HCT116 (cell line): ENCODE results near the gene ERC1. TPM values are rescaled to one million over a fixed set of nuclear protein-coding genes. Genes with fewer than 3 reads are reported as not detected.

ENCODE experiments used
- ATAC-seq: fragments of 200-7000 bp; cut with Tn5 transposase; 2 replicates; pipeline ENCODE4 v1.9.1; 2020; ENCODE audit warnings: mild to moderate bottlenecking, moderate library complexity
- BruUV-seq: library from RNA; stranded (reverse); fragments of 400-500 nt; replicated peaks from 2 replicates; lab custom pipeline; 2021; lab: Mats Ljungman, UMichigan
- CTCF ChIA-PET: fragments of 300-600 bp; sonication (Branson Sonifier 250); formaldehyde crosslinking; loops from one replicate; lab custom pipeline; 2021; ENCODE audit warnings: antibody characterized with exemption; lab: Charles Lee
- POLR2A ChIA-PET: fragments of 300-600, 350-600 bp; sonication (Branson Sonifier 250); formaldehyde crosslinking; loops from one replicate; lab custom pipeline; 2021; ENCODE audit warnings: antibody characterized with exemption; lab: Charles Lee
- RAD21 ChIA-PET, 2 experiments: fragments of 300-600 bp; sonication (Branson Sonifier 250); formaldehyde crosslinking; loops; one replicate each; lab custom pipeline; 2023; ENCODE audit warnings: low total read pairs in 2 of 2; ENCODE audit not compliant: uncharacterized antibody in 2 of 2, unreplicated experiment in 2 of 2, low non-redundant PET in 1 of 2; lab: Charles Lee
- DNase-seq: peaks from one replicate; pipeline ENCODE4 v3.0.0-alpha.2; 2010; ENCODE audit warnings: low read depth, low spot score
- H2AFZ ChIP-seq: fragments of 200-600 bp; shearing (Covaris generic), sonication (generic); 2 replicates; pipeline ENCODE4 v1.6.1; 2017; ENCODE audit warnings: low read depth, mixed run types, mixed read lengths, antibody characterized with exemption, low read length; ENCODE audit not compliant: poor library complexity, severe bottlenecking
- H3K27ac ChIP-seq: 2 replicates; pipeline ENCODE4 v1.5.1; 2012; ENCODE audit warnings: low read depth, low read length
- H3K27me3 ChIP-seq: fragments of 200-600 bp; sonication (generic); 2 replicates; pipeline ENCODE4 v1.6.1; 2016; ENCODE audit warnings: mixed run types, low read length, mixed read lengths; ENCODE audit not compliant: insufficient read depth
- H3K36me3 ChIP-seq, 2 experiments: fragments of 200-500 bp in 1 of 2; fragments of 200-600 bp in 1 of 2; sonication (Bioruptor generic) in 1 of 2; sonication (generic) in 1 of 2; 2 replicates each; pipeline versions ENCODE4 v1.5.1 to v1.6.1; 2014 to 2016; ENCODE audit warnings: low read length in 2 of 2, inconsistent platforms in 1 of 2, mixed read lengths in 1 of 2, mixed run types in 1 of 2; ENCODE audit not compliant: insufficient read depth in 2 of 2, control insufficient read depth in 1 of 2
- H3K4me1 ChIP-seq, 2 experiments: fragments of 200-600 bp in 1 of 2; sonication (generic) in 1 of 2; 2 replicates each; pipeline versions ENCODE4 v1.5.1 to v1.6.1; 2012 to 2017; ENCODE audit warnings: low read length in 2 of 2, inconsistent platforms in 1 of 2, mild to moderate bottlenecking in 1 of 2, mixed read lengths in 1 of 2, mixed run types in 1 of 2, moderate library complexity in 1 of 2; ENCODE audit not compliant: insufficient read depth in 2 of 2, control insufficient read depth in 1 of 2
- H3K4me2 ChIP-seq: fragments of 200-600 bp; sonication (generic); 2 replicates; pipeline ENCODE4 v1.6.1; 2017; ENCODE audit warnings: mixed run types, low read length, mixed read lengths
- H3K4me3 ChIP-seq, 2 experiments: fragments of 200-600 bp in 1 of 2; sonication (generic) in 1 of 2; replicated peaks in 1 of 2; 2 replicates each; pipeline ENCODE4 v1.5.1; 2011 to 2016; ENCODE audit warnings: low read length in 2 of 2, control low read depth in 1 of 2, low read depth in 1 of 2, mild to moderate bottlenecking in 1 of 2, mixed read lengths in 1 of 2, mixed run types in 1 of 2
- H3K79me2 ChIP-seq: fragments of 200-600 bp; sonication (generic); 2 replicates; pipeline ENCODE4 v1.6.1; 2017; ENCODE audit warnings: mild to moderate bottlenecking, mixed run types, low read length, moderate library complexity, mixed read lengths; ENCODE audit not compliant: insufficient read depth
- H3K9ac ChIP-seq: fragments of 200-600 bp; sonication (generic); 2 replicates; pipeline ENCODE4 v1.6.1; 2016; ENCODE audit warnings: low read length, mixed read lengths
- H3K9me2 ChIP-seq: fragments of 200-600 bp; sonication (generic), shearing (Covaris generic); 2 replicates; pipeline ENCODE4 v1.6.1; 2017; ENCODE audit warnings: mixed run types, mild to moderate bottlenecking, moderate library complexity; ENCODE audit not compliant: insufficient read depth
- H3K9me3 ChIP-seq, 2 experiments: fragments of 200-500 bp in 1 of 2; fragments of 200-600 bp in 1 of 2; sonication (Bioruptor generic) in 1 of 2; sonication (generic) in 1 of 2; 2 replicates each; pipeline ENCODE4 v1.6.1; 2014 to 2017; ENCODE audit warnings: low read length in 2 of 2, mixed read lengths in 2 of 2, inconsistent platforms in 1 of 2, low read depth in 1 of 2, mild to moderate bottlenecking in 1 of 2, mixed run types in 1 of 2, moderate library complexity in 1 of 2; ENCODE audit not compliant: control insufficient read depth in 1 of 2, insufficient read depth in 1 of 2
- H4K20me1 ChIP-seq: fragments of 200-600 bp; sonication (generic), shearing (Covaris generic); 2 replicates; pipeline ENCODE4 v1.6.1; 2017; ENCODE audit warnings: mixed run types, mild to moderate bottlenecking, moderate library complexity; ENCODE audit not compliant: insufficient read depth
- CBX3 ChIP-seq: IDR thresholded peaks from 2 replicates; pipeline ENCODE4 v1.6.1; 2012; ENCODE audit warnings: low read depth
- CEBPB ChIP-seq: IDR thresholded peaks from 2 replicates; pipeline ENCODE4 v1.6.1; 2012; ENCODE audit warnings: low read depth
- EZH2 ChIP-seq: fragments of 200-600 bp; sonication (generic); IDR thresholded peaks from 2 replicates; pipeline ENCODE4 v1.6.1; 2017; ENCODE audit warnings: antibody characterized with exemption, mixed run types
- POLR2A ChIP-seq: IDR thresholded peaks from 2 replicates; pipeline ENCODE4 v1.7.0; 2011; ENCODE audit warnings: borderline replicate concordance; ENCODE audit not compliant: insufficient read depth, insufficient read length; ENCODE audit errors: extremely low read depth
- POLR2AphosphoS5 ChIP-seq: IDR thresholded peaks from 2 replicates; pipeline ENCODE4 v1.6.1; 2011; ENCODE audit warnings: mild to moderate bottlenecking, low read depth, low read length, moderate library complexity
- TCF7L2 ChIP-seq: IDR thresholded peaks from 2 replicates; pipeline ENCODE4 v1.7.0; 2011; ENCODE audit warnings: borderline replicate concordance, inconsistent platforms; ENCODE audit not compliant: insufficient read depth, insufficient read length; ENCODE audit errors: extremely low read depth
- intact Hi-C: fragments of 100-400 bp; cut with micrococcal nuclease; formaldehyde crosslinking; loops from 2 replicates; pipeline ENCODE4 v1.10.0; 2022
- total RNA-seq: library from RNA; stranded (reverse); gene quantifications from one replicate; pipeline ENCODE4 v1.2.1, GENCODE V29; 2021; ENCODE audit not compliant: unreplicated experiment
- TF ChIP-seq, protein P1 (sequence below), 3 experiments: fragments of 200-600 bp in 1 of 3; sonication (generic) in 1 of 3; IDR thresholded peaks in 2 of 3; conservative IDR thresholded peaks in 1 of 3; 2 replicates each; pipeline ENCODE4 v1.5.1; 2012 to 2017; ENCODE audit warnings: low read depth in 2 of 3, low read length in 2 of 3, antibody characterized with exemption in 1 of 3, borderline replicate concordance in 1 of 3, control low read depth in 1 of 3, mild to moderate bottlenecking in 1 of 3, mixed read lengths in 1 of 3, mixed run types in 1 of 3, moderate library complexity in 1 of 3; ENCODE audit not compliant: insufficient read depth in 1 of 3
- TF ChIP-seq, protein P2 (sequence below): IDR thresholded peaks from 2 replicates; pipeline ENCODE4 v1.6.1; 2012

The ERC1 gene
- total RNA-seq, 1 experiment from 2014 or later = 41.9 TPM

DNA sequence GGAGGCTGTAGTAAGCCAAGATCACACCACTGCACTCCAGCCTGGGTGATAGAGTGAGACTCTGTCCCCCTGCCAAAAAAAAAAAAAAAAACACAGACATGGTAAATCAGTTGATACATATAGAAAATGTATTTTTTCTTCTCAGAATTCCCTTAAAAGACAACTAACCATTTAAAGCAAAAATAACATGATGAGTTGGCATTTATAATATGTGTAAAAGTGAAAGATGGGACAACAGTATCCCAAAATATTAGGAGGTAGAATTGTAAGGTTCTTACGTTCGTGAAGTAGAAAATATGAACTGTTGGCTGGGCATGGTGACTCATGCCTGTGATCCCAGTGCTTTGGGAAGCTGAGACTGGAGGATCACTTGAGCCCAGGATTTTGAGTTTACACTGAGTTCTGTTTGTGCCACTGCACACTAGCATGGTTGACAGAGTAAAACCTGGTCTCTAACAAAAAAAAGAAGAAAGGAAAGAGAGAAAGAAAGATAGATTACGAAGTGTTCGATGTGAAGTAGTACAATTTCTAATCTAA, 306.7 kb downstream of the ERC1 start:
- ATAC-seq (no peak), DNase-seq (no peak)
- no peaks in the 10 kb centered on the region; a peak in 1 of 4 replicates for H3K9me3 ChIP-seq
- no peak for TF ChIP-seq POLR2AphosphoS5
- no peak for TF ChIP-seq CBX3
- TF ChIP-seq, all 23 proteins: peak for 0
- Histone ChIP-seq H3K4me1 (no peaks in the 10 kb centered on the region), H3K27me3 (no peaks in the 10 kb centered on the region), H3K9me2 (no peaks in the 10 kb centered on the region), H3K36me3 (no peaks in the 10 kb centered on the region), H3K4me2 (no peak overlapping the region), H3K4me3 (no peak overlapping the region), H3K9ac (no peak overlapping the region), H3K79me2 (no peaks in the 10 kb centered on the region), H4K20me1 (no peaks in the 10 kb centered on the region), H3K27ac (no peak overlapping the region), H2AFZ (no peak overlapping the region)
- ChIA-PET RAD21 (interaction anchor here in 1 of 2 experiments (0.7 kb wide), 1 partner anchor 405 kb away, joined by 4 read pairs; no protein-coding TSS in a partner anchor), POLR2A (no interaction called here), CTCF (interaction anchor here (0.7 kb wide), 1 partner anchor 37 kb away, joined by 3 read pairs; no protein-coding TSS in a partner anchor)
- BruUV-seq = no TSS peak
- intact Hi-C loops = no loop called here

DNA sequence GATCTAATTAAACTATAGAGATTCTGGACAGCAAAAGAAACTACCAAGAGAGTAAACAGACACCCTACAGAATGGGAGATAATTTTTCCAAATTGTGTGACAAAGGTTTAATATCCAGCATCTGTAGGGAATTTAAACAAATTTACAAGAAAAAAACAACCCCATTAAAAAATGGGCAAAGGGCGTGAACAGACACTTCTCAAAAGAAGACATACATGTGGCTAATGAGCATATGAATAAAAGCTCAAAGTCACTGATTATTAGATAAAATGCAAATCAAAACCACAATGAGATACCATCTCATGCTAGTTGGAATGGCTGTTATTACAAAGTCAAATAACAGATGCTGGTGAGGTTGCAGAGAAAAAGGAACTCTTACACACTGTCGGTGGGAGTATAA, 309.4 kb downstream of the ERC1 start:
- no peaks in the 10 kb centered on the region for H3K36me3 ChIP-seq
- H3K9me3 ChIP-seq = no peaks in the 10 kb centered on the region; a peak in 1 of 4 replicates
- no peaks in the 10 kb centered on the region for H4K20me1 ChIP-seq
- no peak overlapping the region for H3K4me2 ChIP-seq
- no peak overlapping the region for H3K9ac ChIP-seq
- H3K27me3 ChIP-seq = no peaks in the 10 kb centered on the region
- CTCF ChIA-PET = no interaction called here
- RAD21 ChIA-PET = no interaction called here
- intact Hi-C loops = no loop called here
- H2AFZ ChIP-seq = no peak overlapping the region
- no peaks in the 10 kb centered on the region for H3K79me2 ChIP-seq
- H3K27ac ChIP-seq = no peak overlapping the region
- DNase-seq = no peak
- H3K4me1 ChIP-seq = no peaks in the 10 kb centered on the region
- TF ChIP-seq, protein P1, sequence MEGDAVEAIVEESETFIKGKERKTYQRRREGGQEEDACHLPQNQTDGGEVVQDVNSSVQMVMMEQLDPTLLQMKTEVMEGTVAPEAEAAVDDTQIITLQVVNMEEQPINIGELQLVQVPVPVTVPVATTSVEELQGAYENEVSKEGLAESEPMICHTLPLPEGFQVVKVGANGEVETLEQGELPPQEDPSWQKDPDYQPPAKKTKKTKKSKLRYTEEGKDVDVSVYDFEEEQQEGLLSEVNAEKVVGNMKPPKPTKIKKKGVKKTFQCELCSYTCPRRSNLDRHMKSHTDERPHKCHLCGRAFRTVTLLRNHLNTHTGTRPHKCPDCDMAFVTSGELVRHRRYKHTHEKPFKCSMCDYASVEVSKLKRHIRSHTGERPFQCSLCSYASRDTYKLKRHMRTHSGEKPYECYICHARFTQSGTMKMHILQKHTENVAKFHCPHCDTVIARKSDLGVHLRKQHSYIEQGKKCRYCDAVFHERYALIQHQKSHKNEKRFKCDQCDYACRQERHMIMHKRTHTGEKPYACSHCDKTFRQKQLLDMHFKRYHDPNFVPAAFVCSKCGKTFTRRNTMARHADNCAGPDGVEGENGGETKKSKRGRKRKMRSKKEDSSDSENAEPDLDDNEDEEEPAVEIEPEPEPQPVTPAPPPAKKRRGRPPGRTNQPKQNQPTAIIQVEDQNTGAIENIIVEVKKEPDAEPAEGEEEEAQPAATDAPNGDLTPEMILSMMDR (IDR thresholded peaks at IDR 0.05 in 2 of 3, conservative IDR thresholded peaks at IDR 0.05 in 1 of 3; ENCODE audit: borderline replicate concordance in 1 of 3, insufficient read depth in 1 of 3, low read depth in 2 of 3, low read length in 2 of 3) = no peak
- no peak for TF ChIP-seq EZH2
- TF ChIP-seq POLR2A = no peak
- TF ChIP-seq CEBPB = no peak
- no peak for TF ChIP-seq TCF7L2
- TF ChIP-seq, protein P2, sequence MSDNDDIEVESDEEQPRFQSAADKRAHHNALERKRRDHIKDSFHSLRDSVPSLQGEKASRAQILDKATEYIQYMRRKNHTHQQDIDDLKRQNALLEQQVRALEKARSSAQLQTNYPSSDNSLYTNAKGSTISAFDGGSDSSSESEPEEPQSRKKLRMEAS = no peak
- no peak overlapping the region for H3K4me3 ChIP-seq
- BruUV-seq = no TSS peak
- ATAC-seq = no peak
- POLR2A ChIA-PET = no interaction called here
- H3K9me2 ChIP-seq = no peaks in the 10 kb centered on the region
